CD4-positive, alpha-beta memory T cell (primary cell): ENCODE data around the gene KIAA1614. TPM values are rescaled to one million over a fixed set of nuclear protein-coding genes. Genes with fewer than 3 reads are reported as not detected.

Source experiments
- CTCF ChIA-PET: fragments of 350-600 bp; sonication (Branson Sonifier 250); formaldehyde crosslinking; loops from one replicate; lab custom pipeline; 2021; ENCODE audit warnings: inconsistent platforms; ENCODE audit not compliant: partially characterized antibody; lab: Charles Lee
- POLR2A ChIA-PET: fragments of 350-600 bp; sonication (Branson Sonifier 250); formaldehyde crosslinking; loops from one replicate; lab custom pipeline; 2021; ENCODE audit not compliant: partially characterized antibody; lab: Charles Lee
- DNase-seq, 5 donors: peaks; one replicate each; pipeline versions ENCODE4 v3.0.0 to v3.0.0-alpha.2; 2020 to 2022; ENCODE audit warnings: mixed read lengths in 1 of 5
- H3K27ac ChIP-seq: one replicate; pipeline ENCODE4 v1.7.0; 2013; ENCODE audit warnings: low read depth, low read length
- H3K27me3 ChIP-seq: 2 replicates; pipeline ENCODE4 v1.7.0; 2013; ENCODE audit warnings: mild to moderate bottlenecking, low read length, moderate library complexity; ENCODE audit not compliant: insufficient read depth
- H3K36me3 ChIP-seq: 2 replicates; pipeline ENCODE4 v1.7.0; 2013; ENCODE audit warnings: mild to moderate bottlenecking, low read length, moderate library complexity; ENCODE audit not compliant: insufficient read depth
- H3K4me1 ChIP-seq: 2 replicates; pipeline ENCODE4 v1.7.0; 2013; ENCODE audit warnings: mild to moderate bottlenecking, low read length, moderate library complexity; ENCODE audit not compliant: insufficient read depth
- H3K4me3 ChIP-seq, 2 donors: one replicate each; pipeline ENCODE4 v1.7.0; 2013; ENCODE audit warnings: low read length in 2 of 2, mild to moderate bottlenecking in 1 of 2
- H3K9me3 ChIP-seq, 2 donors: one replicate each; pipeline ENCODE4 v1.7.0; 2013; ENCODE audit warnings: low read length in 2 of 2, control low read depth in 1 of 2; ENCODE audit not compliant: control insufficient read depth in 1 of 2
- H3K27ac Mint-ChIP-seq, 7 donors: one replicate each; pipeline ENCODE4 v1.8.0; 2020 to 2021; ENCODE audit warnings: mixed read lengths in 7 of 7, mild to moderate bottlenecking in 6 of 7, inconsistent platforms in 3 of 7, moderate library complexity in 3 of 7
- H3K27me3 Mint-ChIP-seq, 2 donors: one replicate each; pipeline ENCODE4 v1.8.0; 2020 to 2021; ENCODE audit warnings: mixed read lengths in 2 of 2
- H3K36me3 Mint-ChIP-seq, 2 donors: one replicate each; pipeline ENCODE4 v1.8.0; 2020 to 2021; ENCODE audit warnings: mixed read lengths in 2 of 2, inconsistent platforms in 1 of 2, mild to moderate bottlenecking in 1 of 2
- H3K4me1 Mint-ChIP-seq, 4 donors: one replicate each; pipeline ENCODE4 v1.8.0; 2020 to 2021; ENCODE audit warnings: mixed read lengths in 4 of 4, mild to moderate bottlenecking in 1 of 4
- H3K4me3 Mint-ChIP-seq, 8 donors: one replicate each; pipeline ENCODE4 v1.8.0; 2020 to 2021; ENCODE audit warnings: mixed read lengths in 8 of 8, mild to moderate bottlenecking in 7 of 8, moderate library complexity in 6 of 8, inconsistent platforms in 3 of 8
- H3K9me3 Mint-ChIP-seq, 8 donors: one replicate each; pipeline ENCODE4 v1.8.0; 2020 to 2021; ENCODE audit warnings: mixed read lengths in 8 of 8, mild to moderate bottlenecking in 5 of 8, inconsistent platforms in 3 of 8, moderate library complexity in 1 of 8
- intact Hi-C: fragments of 100-400 bp; cut with micrococcal nuclease; formaldehyde crosslinking; loops from one replicate; pipeline ENCODE4 v1.15.1; 2023
- polyA plus RNA-seq, 2 donors: library from polyadenylated mRNA; unstranded; fragments of 300-500 nt; fragmentation: Illumina TruSeq; gene quantifications; one replicate each; pipeline ENCODE4 v1.2.3, GENCODE V29; 2021
- total RNA-seq, 2 experiments: library from RNA; stranded (reverse); gene quantifications; one replicate each; pipeline ENCODE4 v1.2.3, GENCODE V29; 2021

KIAA1614 gene
- total and polyA plus RNA-seq, 4 experiments from 2014 or later, result 0.12 to 0.61 TPM; not detected in 2

- H3K36me3 Mint-ChIP-seq, result peaks cover 73 to 89% of the 10 kb centered on the region in 2 donors
- H3K4me3 Mint-ChIP-seq, result no peak overlapping the region
- no peak overlapping the region for H3K27ac ChIP-seq
- ChIA-PET POLR2A (no interaction called here), CTCF (interaction anchor here (1.1 kb wide), 1 partner anchor 9 kb away, joined by 3 read pairs; no protein-coding TSS in a partner anchor)
- peaks cover 18 to 25% (median 23%) of the 10 kb centered on the region in 4 donors for H3K4me1 Mint-ChIP-seq
- peaks cover 29% of the 10 kb centered on the region for H3K36me3 ChIP-seq
- no peak for DNase-seq
- H3K27me3 Mint-ChIP-seq, result no peaks in the 10 kb centered on the region
- H3K9me3 ChIP-seq, result no peaks in the 10 kb centered on the region
- no peaks in the 10 kb centered on the region for H3K27me3 ChIP-seq
- peak overlapping the region in 2 of 7 donors; percentile 43 to 51 for H3K27ac Mint-ChIP-seq
- H3K4me1 ChIP-seq, result peaks cover 17% of the 10 kb centered on the region
- H3K9me3 Mint-ChIP-seq, result no peaks in the 10 kb centered on the region
- no peak overlapping the region for H3K4me3 ChIP-seq
- intact Hi-C loops, result no loop called here
These were observed 60.7 kb downstream of the KIAA1614 start for GRCh38 chr1:180973369-180973768.

GRCh38 chr1:180974236-180974635 lies 61.5 kb downstream of the KIAA1614 start:
- no peak overlapping the region for H3K4me3 Mint-ChIP-seq
- peaks cover 29% of the 10 kb centered on the region for H3K36me3 ChIP-seq
- H3K27ac Mint-ChIP-seq, result peak overlapping the region in 1 of 7 donors; percentile 15
- H3K36me3 Mint-ChIP-seq, result peaks cover 76 to 92% of the 10 kb centered on the region in 2 donors
- POLR2A ChIA-PET, result no interaction called here
- no peak overlapping the region for H3K27ac ChIP-seq
- intact Hi-C loops, result no loop called here
- no peaks in the 10 kb centered on the region for H3K9me3 Mint-ChIP-seq
- CTCF ChIA-PET, result no interaction called here
- no peaks in the 10 kb centered on the region for H3K9me3 ChIP-seq
- H3K27me3 ChIP-seq, result no peaks in the 10 kb centered on the region
- H3K4me1 Mint-ChIP-seq, result peaks cover 20 to 29% (median 23%) of the 10 kb centered on the region in 4 donors
- DNase-seq, result no peak
- H3K4me3 ChIP-seq, result no peak overlapping the region
- peaks cover 17% of the 10 kb centered on the region for H3K4me1 ChIP-seq
- H3K27me3 Mint-ChIP-seq, result no peaks in the 10 kb centered on the region

GRCh38 chr1:180975551-180975950 lies 62.9 kb downstream of the KIAA1614 start:
- Mint-ChIP-seq H3K27ac (peak overlapping the region in 5 of 7 donors; percentile 39 to 62 (median 55)), H3K9me3 (no peaks in the 10 kb centered on the region), H3K4me3 (no peak overlapping the region), H3K36me3 (peaks cover 75 to 88% of the 10 kb centered on the region in 2 donors), H3K4me1 (peaks cover 21 to 26% (median 22%) of the 10 kb centered on the region in 4 donors), H3K27me3 (no peaks in the 10 kb centered on the region)
- no peaks in the 10 kb centered on the region for H3K27me3 ChIP-seq
- no peaks in the 10 kb centered on the region for H3K9me3 ChIP-seq
- peaks cover 17% of the 10 kb centered on the region for H3K4me1 ChIP-seq
- peaks cover 28% of the 10 kb centered on the region for H3K36me3 ChIP-seq
- CTCF ChIA-PET, result interaction anchor here (0.9 to 1.4 kb wide), 3 partner anchors 8 to 168 kb away, joined by 3 read pairs; no protein-coding TSS in a partner anchor
- no peak for DNase-seq
- no peak overlapping the region for H3K27ac ChIP-seq
- H3K4me3 ChIP-seq, result no peak overlapping the region
- intact Hi-C loops, result no loop called here
- POLR2A ChIA-PET, result interaction anchor here (0.8 to 1.4 kb wide), 2 partner anchors 47 to 129 kb away, joined by 3 read pairs; no protein-coding TSS in a partner anchor

- Histone ChIP-seq H3K27ac (no peak overlapping the region), H3K4me3 (no peak overlapping the region), H3K9me3 (no peaks in the 10 kb centered on the region), H3K4me1 (peaks cover 17% of the 10 kb centered on the region), H3K36me3 (peaks cover 21% of the 10 kb centered on the region), H3K27me3 (no peaks in the 10 kb centered on the region)
- ChIA-PET CTCF (interaction anchor here (0.9 to 1.4 kb wide), 3 partner anchors 8 to 168 kb away, joined by 3 read pairs; no protein-coding TSS in a partner anchor), POLR2A (interaction anchor here (1.2 to 1.4 kb wide), 2 partner anchors 46 to 344 kb away, joined by 3 read pairs; no protein-coding TSS in a partner anchor)
- H3K9me3 Mint-ChIP-seq, result no peaks in the 10 kb centered on the region
- H3K4me3 Mint-ChIP-seq, result no peak overlapping the region
- peaks cover 73 to 87% of the 10 kb centered on the region in 2 donors for H3K36me3 Mint-ChIP-seq
- no peaks in the 10 kb centered on the region for H3K27me3 Mint-ChIP-seq
- intact Hi-C loops, result no loop called here
- no peak for DNase-seq
- peaks cover 20 to 24% (median 23%) of the 10 kb centered on the region in 4 donors for H3K4me1 Mint-ChIP-seq
- H3K27ac Mint-ChIP-seq, result peak overlapping the region in 4 of 7 donors; percentile 16 to 75 (median 34)
These were observed 63.5 kb downstream of the KIAA1614 start for GRCh38 chr1:180976191-180976590.

- POLR2A ChIA-PET, result interaction anchor here (1.2 kb wide), 1 partner anchor 345 kb away, joined by 3 read pairs; no protein-coding TSS in a partner anchor
- CTCF ChIA-PET, result no interaction called here
- peak overlapping the region in 2 of 7 donors; percentile 5 to 75 for H3K27ac Mint-ChIP-seq
- peaks cover 26 to 28% (median 27%) of the 10 kb centered on the region in 4 donors for H3K4me1 Mint-ChIP-seq
- H3K4me3 Mint-ChIP-seq, result no peak overlapping the region
- DNase-seq, result no peak
- no peaks in the 10 kb centered on the region for H3K9me3 Mint-ChIP-seq
- H3K27me3 ChIP-seq, result no peaks in the 10 kb centered on the region
- H3K27me3 Mint-ChIP-seq, result no peaks in the 10 kb centered on the region
- peaks cover 70 to 85% of the 10 kb centered on the region in 2 donors for H3K36me3 Mint-ChIP-seq
- H3K4me1 ChIP-seq, result peaks cover 20% of the 10 kb centered on the region
- H3K27ac ChIP-seq, result no peak overlapping the region
- H3K36me3 ChIP-seq, result peaks cover 21% of the 10 kb centered on the region
- no peaks in the 10 kb centered on the region for H3K9me3 ChIP-seq
- intact Hi-C loops, result no loop called here
- no peak overlapping the region for H3K4me3 ChIP-seq
These were observed 64.1 kb downstream of the KIAA1614 start for GRCh38 chr1:180976732-180977357.

- no peak overlapping the region for H3K27ac ChIP-seq
- no peaks in the 10 kb centered on the region for H3K27me3 ChIP-seq
- Mint-ChIP-seq H3K27ac (peak overlapping the region in 6 of 7 donors; percentile 10 to 85 (median 66)), H3K27me3 (no peaks in the 10 kb centered on the region), H3K9me3 (no peaks in the 10 kb centered on the region), H3K4me3 (peak overlapping the region in 1 of 8 donors; percentile 45), H3K4me1 (peaks cover 11 to 23% (median 17%) of the 10 kb centered on the region in 4 donors), H3K36me3 (peaks cover 58 to 80% of the 10 kb centered on the region in 2 donors)
- ChIA-PET CTCF (no interaction called here), POLR2A (interaction anchor here (0.8 kb wide), 1 partner anchor 168 kb away, joined by 3 read pairs; no protein-coding TSS in a partner anchor)
- peaks cover 8% of the 10 kb centered on the region for H3K4me1 ChIP-seq
- peaks cover 29% of the 10 kb centered on the region for H3K36me3 ChIP-seq
- no peak overlapping the region for H3K4me3 ChIP-seq
- peak in 4 of 5 donors; percentile 3 to 17 (median 14) for DNase-seq
- H3K9me3 ChIP-seq, result no peaks in the 10 kb centered on the region
- intact Hi-C loops, result no loop called here
These were observed 69.1 kb downstream of the KIAA1614 start for GRCh38 chr1:180981596-180982387.
